ENCODE results near the gene GPR155. TPM values are rescaled to one million over a fixed set of nuclear protein-coding genes. Genes with fewer than 3 reads are reported as not detected.

The GPR155 gene
- total and polyA plus RNA-seq, 2 experiments from 2014 or later, result 1.2 to 1.3 TPM

DNA sequence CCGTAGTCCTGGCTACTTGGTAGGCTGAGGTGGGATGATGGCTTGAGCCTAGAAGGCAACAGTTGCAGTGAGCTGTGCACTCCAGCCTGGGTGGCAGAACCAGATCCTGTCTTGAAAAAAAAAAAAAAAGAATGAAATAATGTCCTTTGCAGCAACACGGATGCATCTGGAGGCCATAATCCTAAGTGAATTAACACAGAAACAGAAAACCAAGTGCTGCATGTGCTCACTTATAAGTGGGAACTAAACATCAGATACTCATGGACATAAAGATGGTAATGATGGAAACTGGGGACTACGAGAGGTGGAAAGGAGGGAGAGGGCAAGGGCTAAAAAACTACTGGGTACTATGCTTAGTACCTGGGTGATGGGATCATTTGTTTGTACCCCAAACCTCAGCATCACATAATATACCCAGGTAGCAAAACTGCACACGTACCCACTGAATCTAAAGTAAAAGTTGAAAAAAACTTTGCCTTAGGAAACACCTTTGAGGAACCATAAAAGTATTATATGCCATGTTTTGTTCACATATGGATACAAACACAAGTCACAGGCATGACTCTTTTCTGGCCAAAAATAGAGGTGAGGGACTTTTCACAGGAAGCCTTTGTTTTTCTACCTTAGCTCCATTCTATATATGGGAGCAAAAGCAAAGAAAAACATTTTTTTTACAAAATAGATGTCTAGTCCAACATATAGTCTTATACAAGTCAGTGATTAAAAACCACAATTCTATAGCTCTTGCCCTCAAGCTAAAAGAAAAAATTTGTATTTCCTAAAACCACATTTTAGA lies 36.6 kb downstream of the GPR155 start:
- Histone ChIP-seq H3K9me2 (ENCODE audit: insufficient read depth) (no peaks in the 10 kb centered on the region), H4K20me1 (replicated peaks; ENCODE audit: insufficient read depth) (no peaks in the 10 kb centered on the region), H3K79me2 (replicated peaks; ENCODE audit: insufficient read depth) (no peaks in the 10 kb centered on the region), H3K4me3 (no peak overlapping the region), H3F3A (replicated peaks; ENCODE audit: low read depth) (no peaks in the 10 kb centered on the region), H3K36me3 (ENCODE audit: insufficient read depth) (no peaks in the 10 kb centered on the region), H2AFZ (no peak overlapping the region), H3K4me1 (ENCODE audit: insufficient read depth) (no peaks in the 10 kb centered on the region; the same call in 1 of the 2 replicates), H3K4me2 (no peak overlapping the region), H3K27me3 (ENCODE audit: insufficient read depth) (no peaks in the 10 kb centered on the region), H3K27ac (ENCODE audit: low read depth) (no peak overlapping the region)
- Mint-ChIP-seq H3K27ac (no peak overlapping the region), H3K4me1 (peaks cover 2% of the 10 kb centered on the region; the same call in 1 of the 3 replicates), H3K27me3 (ENCODE audit: insufficient read depth, low read depth, poor library complexity) (peaks cover 2% of the 10 kb centered on the region), H3K36me3 (ENCODE audit: low read depth) (no peaks in the 10 kb centered on the region), H3K4me3 (no peak overlapping the region), H3K9me3 (no peaks in the 10 kb centered on the region; the same call in 2 of the 3 replicates)
- ATAC-seq (no peak), DNase-seq (ENCODE audit: low spot score) (no peak)
- TF ChIP-seq, protein P1, sequence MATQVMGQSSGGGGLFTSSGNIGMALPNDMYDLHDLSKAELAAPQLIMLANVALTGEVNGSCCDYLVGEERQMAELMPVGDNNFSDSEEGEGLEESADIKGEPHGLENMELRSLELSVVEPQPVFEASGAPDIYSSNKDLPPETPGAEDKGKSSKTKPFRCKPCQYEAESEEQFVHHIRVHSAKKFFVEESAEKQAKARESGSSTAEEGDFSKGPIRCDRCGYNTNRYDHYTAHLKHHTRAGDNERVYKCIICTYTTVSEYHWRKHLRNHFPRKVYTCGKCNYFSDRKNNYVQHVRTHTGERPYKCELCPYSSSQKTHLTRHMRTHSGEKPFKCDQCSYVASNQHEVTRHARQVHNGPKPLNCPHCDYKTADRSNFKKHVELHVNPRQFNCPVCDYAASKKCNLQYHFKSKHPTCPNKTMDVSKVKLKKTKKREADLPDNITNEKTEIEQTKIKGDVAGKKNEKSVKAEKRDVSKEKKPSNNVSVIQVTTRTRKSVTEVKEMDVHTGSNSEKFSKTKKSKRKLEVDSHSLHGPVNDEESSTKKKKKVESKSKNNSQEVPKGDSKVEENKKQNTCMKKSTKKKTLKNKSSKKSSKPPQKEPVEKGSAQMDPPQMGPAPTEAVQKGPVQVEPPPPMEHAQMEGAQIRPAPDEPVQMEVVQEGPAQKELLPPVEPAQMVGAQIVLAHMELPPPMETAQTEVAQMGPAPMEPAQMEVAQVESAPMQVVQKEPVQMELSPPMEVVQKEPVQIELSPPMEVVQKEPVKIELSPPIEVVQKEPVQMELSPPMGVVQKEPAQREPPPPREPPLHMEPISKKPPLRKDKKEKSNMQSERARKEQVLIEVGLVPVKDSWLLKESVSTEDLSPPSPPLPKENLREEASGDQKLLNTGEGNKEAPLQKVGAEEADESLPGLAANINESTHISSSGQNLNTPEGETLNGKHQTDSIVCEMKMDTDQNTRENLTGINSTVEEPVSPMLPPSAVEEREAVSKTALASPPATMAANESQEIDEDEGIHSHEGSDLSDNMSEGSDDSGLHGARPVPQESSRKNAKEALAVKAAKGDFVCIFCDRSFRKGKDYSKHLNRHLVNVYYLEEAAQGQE (IDR thresholded peaks at IDR 0.05; ENCODE audit: unreplicated experiment), result no peak
- no peak for TF ChIP-seq EZH2 (IDR thresholded peaks at IDR 0.05; ENCODE audit: low read depth, unreplicated experiment)
- TF ChIP-seq POLR2AphosphoS5 (IDR thresholded peaks at IDR 0.05; ENCODE audit: low read depth), result no peak
- TF ChIP-seq, protein P2, sequence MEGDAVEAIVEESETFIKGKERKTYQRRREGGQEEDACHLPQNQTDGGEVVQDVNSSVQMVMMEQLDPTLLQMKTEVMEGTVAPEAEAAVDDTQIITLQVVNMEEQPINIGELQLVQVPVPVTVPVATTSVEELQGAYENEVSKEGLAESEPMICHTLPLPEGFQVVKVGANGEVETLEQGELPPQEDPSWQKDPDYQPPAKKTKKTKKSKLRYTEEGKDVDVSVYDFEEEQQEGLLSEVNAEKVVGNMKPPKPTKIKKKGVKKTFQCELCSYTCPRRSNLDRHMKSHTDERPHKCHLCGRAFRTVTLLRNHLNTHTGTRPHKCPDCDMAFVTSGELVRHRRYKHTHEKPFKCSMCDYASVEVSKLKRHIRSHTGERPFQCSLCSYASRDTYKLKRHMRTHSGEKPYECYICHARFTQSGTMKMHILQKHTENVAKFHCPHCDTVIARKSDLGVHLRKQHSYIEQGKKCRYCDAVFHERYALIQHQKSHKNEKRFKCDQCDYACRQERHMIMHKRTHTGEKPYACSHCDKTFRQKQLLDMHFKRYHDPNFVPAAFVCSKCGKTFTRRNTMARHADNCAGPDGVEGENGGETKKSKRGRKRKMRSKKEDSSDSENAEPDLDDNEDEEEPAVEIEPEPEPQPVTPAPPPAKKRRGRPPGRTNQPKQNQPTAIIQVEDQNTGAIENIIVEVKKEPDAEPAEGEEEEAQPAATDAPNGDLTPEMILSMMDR (conservative IDR thresholded peaks at IDR 0.05; ENCODE audit: low read depth in 2 of 2), result no peak
- TF ChIP-seq NANOG (IDR thresholded peaks at IDR 0.05; ENCODE audit: borderline replicate concordance), result no peak
- no peak for TF ChIP-seq ZNF114 (CRISPR knock-in tag; IDR thresholded peaks at IDR 0.05)
- no peak for TF ChIP-seq EZH2phosphoT487 (IDR thresholded peaks at IDR 0.05; ENCODE audit: unreplicated experiment)
- no peak for TF ChIP-seq CREB1 (CRISPR knock-in tag; IDR thresholded peaks at IDR 0.05; ENCODE audit: low read depth)
- TF ChIP-seq ZNF331 (CRISPR knock-in tag; IDR thresholded peaks at IDR 0.05; ENCODE audit: low read depth), result no peak
- no peak for TF ChIP-seq STAT1 (IDR thresholded peaks at IDR 0.05; ENCODE audit: unreplicated experiment)
- TF ChIP-seq, protein P3, sequence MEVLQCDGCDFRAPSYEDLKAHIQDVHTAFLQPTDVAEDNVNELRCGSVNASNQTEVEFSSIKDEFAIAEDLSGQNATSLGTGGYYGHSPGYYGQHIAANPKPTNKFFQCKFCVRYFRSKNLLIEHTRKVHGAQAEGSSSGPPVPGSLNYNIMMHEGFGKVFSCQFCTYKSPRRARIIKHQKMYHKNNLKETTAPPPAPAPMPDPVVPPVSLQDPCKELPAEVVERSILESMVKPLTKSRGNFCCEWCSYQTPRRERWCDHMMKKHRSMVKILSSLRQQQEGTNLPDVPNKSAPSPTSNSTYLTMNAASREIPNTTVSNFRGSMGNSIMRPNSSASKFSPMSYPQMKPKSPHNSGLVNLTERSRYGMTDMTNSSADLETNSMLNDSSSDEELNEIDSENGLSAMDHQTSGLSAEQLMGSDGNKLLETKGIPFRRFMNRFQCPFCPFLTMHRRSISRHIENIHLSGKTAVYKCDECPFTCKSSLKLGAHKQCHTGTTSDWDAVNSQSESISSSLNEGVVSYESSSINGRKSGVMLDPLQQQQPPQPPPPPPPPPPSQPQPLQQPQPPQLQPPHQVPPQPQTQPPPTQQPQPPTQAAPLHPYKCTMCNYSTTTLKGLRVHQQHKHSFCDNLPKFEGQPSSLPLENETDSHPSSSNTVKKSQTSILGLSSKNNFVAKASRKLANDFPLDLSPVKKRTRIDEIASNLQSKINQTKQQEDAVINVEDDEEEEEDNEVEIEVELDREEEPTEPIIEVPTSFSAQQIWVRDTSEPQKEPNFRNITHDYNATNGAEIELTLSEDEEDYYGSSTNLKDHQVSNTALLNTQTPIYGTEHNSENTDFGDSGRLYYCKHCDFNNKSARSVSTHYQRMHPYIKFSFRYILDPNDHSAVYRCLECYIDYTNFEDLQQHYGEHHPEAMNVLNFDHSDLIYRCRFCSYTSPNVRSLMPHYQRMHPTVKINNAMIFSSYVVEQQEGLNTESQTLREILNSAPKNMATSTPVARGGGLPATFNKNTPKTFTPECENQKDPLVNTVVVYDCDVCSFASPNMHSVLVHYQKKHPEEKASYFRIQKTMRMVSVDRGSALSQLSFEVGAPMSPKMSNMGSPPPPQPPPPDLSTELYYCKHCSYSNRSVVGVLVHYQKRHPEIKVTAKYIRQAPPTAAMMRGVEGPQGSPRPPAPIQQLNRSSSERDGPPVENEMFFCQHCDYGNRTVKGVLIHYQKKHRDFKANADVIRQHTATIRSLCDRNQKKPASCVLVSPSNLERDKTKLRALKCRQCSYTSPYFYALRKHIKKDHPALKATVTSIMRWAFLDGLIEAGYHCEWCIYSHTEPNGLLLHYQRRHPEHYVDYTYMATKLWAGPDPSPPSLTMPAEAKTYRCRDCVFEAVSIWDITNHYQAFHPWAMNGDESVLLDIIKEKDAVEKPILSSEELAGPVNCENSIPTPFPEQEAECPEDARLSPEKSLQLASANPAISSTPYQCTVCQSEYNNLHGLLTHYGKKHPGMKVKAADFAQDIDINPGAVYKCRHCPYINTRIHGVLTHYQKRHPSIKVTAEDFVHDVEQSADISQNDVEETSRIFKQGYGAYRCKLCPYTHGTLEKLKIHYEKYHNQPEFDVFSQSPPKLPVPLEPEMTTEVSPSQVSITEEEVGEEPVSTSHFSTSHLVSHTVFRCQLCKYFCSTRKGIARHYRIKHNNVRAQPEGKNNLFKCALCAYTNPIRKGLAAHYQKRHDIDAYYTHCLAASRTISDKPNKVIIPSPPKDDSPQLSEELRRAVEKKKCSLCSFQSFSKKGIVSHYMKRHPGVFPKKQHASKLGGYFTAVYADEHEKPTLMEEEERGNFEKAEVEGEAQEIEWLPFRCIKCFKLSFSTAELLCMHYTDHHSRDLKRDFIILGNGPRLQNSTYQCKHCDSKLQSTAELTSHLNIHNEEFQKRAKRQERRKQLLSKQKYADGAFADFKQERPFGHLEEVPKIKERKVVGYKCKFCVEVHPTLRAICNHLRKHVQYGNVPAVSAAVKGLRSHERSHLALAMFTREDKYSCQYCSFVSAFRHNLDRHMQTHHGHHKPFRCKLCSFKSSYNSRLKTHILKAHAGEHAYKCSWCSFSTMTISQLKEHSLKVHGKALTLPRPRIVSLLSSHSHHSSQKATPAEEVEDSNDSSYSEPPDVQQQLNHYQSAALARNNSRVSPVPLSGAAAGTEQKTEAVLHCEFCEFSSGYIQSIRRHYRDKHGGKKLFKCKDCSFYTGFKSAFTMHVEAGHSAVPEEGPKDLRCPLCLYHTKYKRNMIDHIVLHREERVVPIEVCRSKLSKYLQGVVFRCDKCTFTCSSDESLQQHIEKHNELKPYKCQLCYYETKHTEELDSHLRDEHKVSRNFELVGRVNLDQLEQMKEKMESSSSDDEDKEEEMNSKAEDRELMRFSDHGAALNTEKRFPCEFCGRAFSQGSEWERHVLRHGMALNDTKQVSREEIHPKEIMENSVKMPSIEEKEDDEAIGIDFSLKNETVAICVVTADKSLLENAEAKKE (CRISPR knock-in tag; IDR thresholded peaks at IDR 0.05), result no peak
